ENCODE results near the gene ANKRD34A.

DNA sequence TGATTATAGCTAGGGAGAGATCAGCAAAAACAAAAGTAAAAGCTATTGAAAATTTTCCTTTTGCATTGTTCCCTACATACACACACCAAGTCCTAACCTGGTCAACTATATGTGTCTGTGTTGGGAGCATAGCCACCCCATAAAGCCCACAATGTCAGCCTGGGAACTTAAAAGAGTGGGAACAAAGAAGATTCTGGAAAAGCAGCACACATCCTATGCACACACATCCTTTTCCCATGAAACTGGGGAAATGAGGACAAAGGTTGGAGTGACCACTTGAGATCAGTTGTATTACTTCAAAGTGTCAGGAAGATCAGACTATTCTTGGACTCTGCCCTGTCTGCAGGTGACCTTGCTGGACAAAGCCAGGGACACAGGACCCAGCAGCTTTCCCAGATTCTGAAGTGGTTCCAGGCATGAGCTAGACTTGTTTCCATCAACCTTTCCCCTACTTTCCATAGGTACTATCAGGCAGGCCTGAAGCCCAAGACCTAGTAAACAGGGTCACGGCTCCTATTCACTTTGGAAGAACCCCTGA, 16.2 kb upstream of the ANKRD34A start:
- TF ChIP-seq TAF1 (IDR thresholded peaks at IDR 0.05; ENCODE audit: low read depth, low read length) (no peak), NRF1 (IDR thresholded peaks at IDR 0.05; ENCODE audit: low read depth, low read length) (no peak), POLR2A (IDR thresholded peaks at IDR 0.05; ENCODE audit: control extremely low read depth in 1 of 2, low read depth in 2 of 2, low read length in 2 of 2) (no peak), CHD1 (IDR thresholded peaks at IDR 0.05; ENCODE audit: low read depth, low read length) (no peak), RAD21 (IDR thresholded peaks at IDR 0.05 in 1 of 2, conservative IDR thresholded peaks at IDR 0.05 in 1 of 2; ENCODE audit: low read depth in 2 of 2, low read length in 2 of 2) (no peak), CEBPB (IDR thresholded peaks at IDR 0.05; ENCODE audit: low read depth, low read length) (no peak), POLR2AphosphoS5 (IDR thresholded peaks at IDR 0.05; ENCODE audit: low read depth, low read length) (no peak)
- TF ChIP-seq, protein P1, sequence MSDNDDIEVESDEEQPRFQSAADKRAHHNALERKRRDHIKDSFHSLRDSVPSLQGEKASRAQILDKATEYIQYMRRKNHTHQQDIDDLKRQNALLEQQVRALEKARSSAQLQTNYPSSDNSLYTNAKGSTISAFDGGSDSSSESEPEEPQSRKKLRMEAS (IDR thresholded peaks at IDR 0.05), result no peak
- TF ChIP-seq, protein P2, sequence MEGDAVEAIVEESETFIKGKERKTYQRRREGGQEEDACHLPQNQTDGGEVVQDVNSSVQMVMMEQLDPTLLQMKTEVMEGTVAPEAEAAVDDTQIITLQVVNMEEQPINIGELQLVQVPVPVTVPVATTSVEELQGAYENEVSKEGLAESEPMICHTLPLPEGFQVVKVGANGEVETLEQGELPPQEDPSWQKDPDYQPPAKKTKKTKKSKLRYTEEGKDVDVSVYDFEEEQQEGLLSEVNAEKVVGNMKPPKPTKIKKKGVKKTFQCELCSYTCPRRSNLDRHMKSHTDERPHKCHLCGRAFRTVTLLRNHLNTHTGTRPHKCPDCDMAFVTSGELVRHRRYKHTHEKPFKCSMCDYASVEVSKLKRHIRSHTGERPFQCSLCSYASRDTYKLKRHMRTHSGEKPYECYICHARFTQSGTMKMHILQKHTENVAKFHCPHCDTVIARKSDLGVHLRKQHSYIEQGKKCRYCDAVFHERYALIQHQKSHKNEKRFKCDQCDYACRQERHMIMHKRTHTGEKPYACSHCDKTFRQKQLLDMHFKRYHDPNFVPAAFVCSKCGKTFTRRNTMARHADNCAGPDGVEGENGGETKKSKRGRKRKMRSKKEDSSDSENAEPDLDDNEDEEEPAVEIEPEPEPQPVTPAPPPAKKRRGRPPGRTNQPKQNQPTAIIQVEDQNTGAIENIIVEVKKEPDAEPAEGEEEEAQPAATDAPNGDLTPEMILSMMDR (IDR thresholded peaks at IDR 0.05; ENCODE audit: control extremely low read depth in 1 of 3, insufficient read depth in 1 of 3, low read depth in 1 of 3, low read length in 3 of 3), result no peak

Measured in H1 (cell line).